Measurements from ENCODE around the gene SLC8A1. TPM values are rescaled to one million over a fixed set of nuclear protein-coding genes. Genes with fewer than 3 reads are reported as not detected.
A peak's percentile ranks its signal among the peaks of the same experiment; 100 is the strongest.

SLC8A1 gene
- total RNA-seq, 2 donors from 2014 or later: 4.7 to 6.3 TPM

DNA sequence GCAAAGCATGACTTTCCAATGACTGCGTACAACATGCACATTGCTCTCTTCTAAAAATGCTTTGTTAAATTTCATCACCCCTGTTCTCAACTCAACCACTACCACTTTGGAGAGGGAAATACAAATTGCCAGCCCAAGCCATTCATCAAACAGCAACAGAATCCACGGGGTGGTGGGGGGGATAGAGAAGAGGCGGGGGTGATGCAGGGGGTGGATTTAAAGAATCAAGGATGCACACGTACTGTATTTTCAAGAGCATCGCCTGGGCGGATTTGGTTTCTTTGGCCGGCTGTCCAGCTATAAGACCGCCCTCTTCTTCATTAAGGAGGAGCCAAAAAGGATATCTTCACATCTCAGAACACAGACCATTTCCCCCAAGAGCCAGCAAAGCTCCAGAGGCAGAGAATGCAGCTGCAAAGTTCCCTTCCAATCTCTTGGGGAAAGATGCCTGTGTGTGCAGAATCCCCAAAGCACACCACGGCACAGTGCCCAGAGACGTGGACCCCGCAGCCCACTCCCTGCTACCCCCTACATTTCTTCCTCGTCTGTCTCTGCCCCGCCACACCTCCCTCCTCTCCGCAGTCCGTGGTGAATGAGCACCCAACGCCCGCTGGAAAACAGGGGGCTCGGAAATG is 977 bp downstream of the SLC8A1 start:
- Histone ChIP-seq H3K9ac (ENCODE audit: extremely low read depth, low read length, poor library complexity, severe bottlenecking) (no peak overlapping the region), H3K27me3 (ENCODE audit: control insufficient read depth, insufficient read depth, low read length, poor library complexity, severe bottlenecking) (peaks cover 40% of the 10 kb centered on the region), H3K4me3 (ENCODE audit: low read length) (peak overlapping the region; percentile 85), H3K4me1 (ENCODE audit: control insufficient read depth, insufficient read depth, low read length) (peaks cover 2% of the 10 kb centered on the region), H3K9me3 (ENCODE audit: control insufficient read depth, low read length) (no peaks in the 10 kb centered on the region), H3K27ac (ENCODE audit: low read depth, low read length) (no peak overlapping the region), H3K36me3 (ENCODE audit: control insufficient read depth, insufficient read depth, low read length) (no peaks in the 10 kb centered on the region)
- H3K9me3 Mint-ChIP-seq: no peaks in the 10 kb centered on the region
- WGBS, 2 experiments (ENCODE audit: insufficient coverage in 1 of 2, insufficient read length in 1 of 2): 15 to 17% methylated on average over 5 to 18 of the region's 18 CpGs
- peak overlapping the region; percentile 60 for H3K4me3 Mint-ChIP-seq
- no peak overlapping the region for H3K27ac Mint-ChIP-seq
- H3K36me3 Mint-ChIP-seq (ENCODE audit: low read depth): no peaks in the 10 kb centered on the region
- peak; percentile 70 for DNase-seq
- peaks cover 16% of the 10 kb centered on the region for H3K4me1 Mint-ChIP-seq
- H3K27me3 Mint-ChIP-seq (ENCODE audit: insufficient read depth): peaks cover 36% of the 10 kb centered on the region
- TF ChIP-seq, protein P1, sequence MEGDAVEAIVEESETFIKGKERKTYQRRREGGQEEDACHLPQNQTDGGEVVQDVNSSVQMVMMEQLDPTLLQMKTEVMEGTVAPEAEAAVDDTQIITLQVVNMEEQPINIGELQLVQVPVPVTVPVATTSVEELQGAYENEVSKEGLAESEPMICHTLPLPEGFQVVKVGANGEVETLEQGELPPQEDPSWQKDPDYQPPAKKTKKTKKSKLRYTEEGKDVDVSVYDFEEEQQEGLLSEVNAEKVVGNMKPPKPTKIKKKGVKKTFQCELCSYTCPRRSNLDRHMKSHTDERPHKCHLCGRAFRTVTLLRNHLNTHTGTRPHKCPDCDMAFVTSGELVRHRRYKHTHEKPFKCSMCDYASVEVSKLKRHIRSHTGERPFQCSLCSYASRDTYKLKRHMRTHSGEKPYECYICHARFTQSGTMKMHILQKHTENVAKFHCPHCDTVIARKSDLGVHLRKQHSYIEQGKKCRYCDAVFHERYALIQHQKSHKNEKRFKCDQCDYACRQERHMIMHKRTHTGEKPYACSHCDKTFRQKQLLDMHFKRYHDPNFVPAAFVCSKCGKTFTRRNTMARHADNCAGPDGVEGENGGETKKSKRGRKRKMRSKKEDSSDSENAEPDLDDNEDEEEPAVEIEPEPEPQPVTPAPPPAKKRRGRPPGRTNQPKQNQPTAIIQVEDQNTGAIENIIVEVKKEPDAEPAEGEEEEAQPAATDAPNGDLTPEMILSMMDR (conservative IDR thresholded peaks at IDR 0.05): no peak

- H3K4me3 ChIP-seq (ENCODE audit: low read length): peak overlapping the region; percentile 85
- peaks cover 2% of the 10 kb centered on the region for H3K4me1 ChIP-seq (ENCODE audit: control insufficient read depth, insufficient read depth, low read length)
- H3K9ac ChIP-seq (ENCODE audit: extremely low read depth, low read length, poor library complexity, severe bottlenecking): no peak overlapping the region
- H3K27ac ChIP-seq (ENCODE audit: low read depth, low read length): no peak overlapping the region
- no peaks in the 10 kb centered on the region for H3K9me3 ChIP-seq (ENCODE audit: control insufficient read depth, low read length)
- H3K36me3 Mint-ChIP-seq (ENCODE audit: low read depth): no peaks in the 10 kb centered on the region
- peaks cover 40% of the 10 kb centered on the region for H3K27me3 ChIP-seq (ENCODE audit: control insufficient read depth, insufficient read depth, low read length, poor library complexity, severe bottlenecking)
- H3K36me3 ChIP-seq (ENCODE audit: control insufficient read depth, insufficient read depth, low read length): no peaks in the 10 kb centered on the region
- H3K27me3 Mint-ChIP-seq (ENCODE audit: insufficient read depth): peaks cover 36% of the 10 kb centered on the region
- peak overlapping the region; percentile 60 for H3K4me3 Mint-ChIP-seq
- no peaks in the 10 kb centered on the region for H3K9me3 Mint-ChIP-seq
- H3K4me1 Mint-ChIP-seq: peaks cover 16% of the 10 kb centered on the region
- no peak for DNase-seq
- 90 to 98% methylated on average over 7 to 12 of the region's 12 CpGs for WGBS, 2 experiments (ENCODE audit: insufficient coverage in 1 of 2, insufficient read length in 1 of 2)
- no peak overlapping the region for H3K27ac Mint-ChIP-seq
- TF ChIP-seq, protein P1 (conservative IDR thresholded peaks at IDR 0.05): no peak
These were observed 1.7 kb downstream of the SLC8A1 start for GRCh38 chr2:40450066-40450795.

DNA sequence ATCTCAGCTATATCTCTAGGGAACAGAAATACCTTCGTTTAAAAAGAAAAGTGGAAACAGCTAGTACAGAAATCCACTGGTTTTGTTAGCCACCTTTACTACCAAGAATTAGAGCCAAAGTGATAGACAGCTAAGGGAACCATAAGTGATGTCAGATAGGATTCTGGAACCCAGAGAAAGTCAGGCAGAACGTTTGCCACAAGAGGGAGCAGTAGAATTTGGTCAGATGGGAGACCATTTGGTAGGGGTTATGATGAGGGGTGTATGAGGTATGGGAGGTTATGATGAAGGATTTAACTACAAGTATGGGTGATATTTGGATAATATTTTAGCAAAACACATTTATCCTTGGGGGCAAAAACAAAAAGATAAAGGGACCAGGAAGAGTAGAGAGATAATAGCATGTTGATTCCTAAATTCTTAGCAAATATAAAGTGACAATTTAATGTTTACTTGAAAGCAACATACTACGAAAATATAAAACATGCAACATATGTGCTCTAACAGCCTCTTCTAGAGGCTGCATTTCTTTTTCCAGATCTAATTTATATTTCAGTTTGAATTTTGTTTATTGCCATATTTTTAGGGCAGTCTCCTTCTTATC is 3.3 kb downstream of the SLC8A1 start:
- Histone ChIP-seq H3K36me3 (ENCODE audit: control insufficient read depth, insufficient read depth, low read length) (no peaks in the 10 kb centered on the region), H3K27me3 (ENCODE audit: control insufficient read depth, insufficient read depth, low read length, poor library complexity, severe bottlenecking) (peaks cover 35% of the 10 kb centered on the region), H3K4me3 (ENCODE audit: low read length) (no peak overlapping the region), H3K27ac (ENCODE audit: low read depth, low read length) (no peak overlapping the region), H3K9me3 (ENCODE audit: control insufficient read depth, low read length) (no peaks in the 10 kb centered on the region), H3K9ac (ENCODE audit: extremely low read depth, low read length, poor library complexity, severe bottlenecking) (no peak overlapping the region), H3K4me1 (ENCODE audit: control insufficient read depth, insufficient read depth, low read length) (peaks cover 2% of the 10 kb centered on the region)
- H3K4me3 Mint-ChIP-seq: no peak overlapping the region
- H3K36me3 Mint-ChIP-seq (ENCODE audit: low read depth): no peaks in the 10 kb centered on the region
- DNase-seq: peak; percentile 75
- WGBS, 2 experiments (ENCODE audit: insufficient coverage in 1 of 2, insufficient read length in 1 of 2): 0 to 33% methylated on average over 2 to 3 of the region's 3 CpGs
- H3K27ac Mint-ChIP-seq: no peak overlapping the region
- H3K27me3 Mint-ChIP-seq (ENCODE audit: insufficient read depth): peaks cover 34% of the 10 kb centered on the region
- H3K9me3 Mint-ChIP-seq: no peaks in the 10 kb centered on the region
- peaks cover 16% of the 10 kb centered on the region for H3K4me1 Mint-ChIP-seq
- TF ChIP-seq, protein P1 (conservative IDR thresholded peaks at IDR 0.05): peak; percentile 85
